ENCODE measurements around the gene ARSB. TPM values are rescaled to one million over a fixed set of nuclear protein-coding genes. Genes with fewer than 3 reads are reported as not detected.

ARSB gene
- total RNA-seq, 1 experiment from 2014 or later: 8.4 TPM

- DNase-seq: no peak
- no peak overlapping the region for H3K4me3 ChIP-seq
- no peaks in the 10 kb centered on the region for H3K4me1 ChIP-seq (replicated peaks; ENCODE audit: insufficient read depth)
- H3K27ac ChIP-seq: no peak overlapping the region
- no peaks in the 10 kb centered on the region for H3K36me3 ChIP-seq (ENCODE audit: low read depth)
- ChIA-PET POLR2A (ENCODE audit: unreplicated experiment) (interaction anchor here (0.7 kb wide), 1 partner anchor 43 kb away, joined by 6 read pairs; no protein-coding TSS in a partner anchor), CTCF (no interaction called here)
- no peak overlapping the region for H2AFZ ChIP-seq
- no peaks in the 10 kb centered on the region for H3F3A ChIP-seq (ENCODE audit: insufficient read depth, low read depth)
- no peaks in the 10 kb centered on the region for H4K20me1 ChIP-seq (ENCODE audit: insufficient read depth)
- intact Hi-C loops (cut with micrococcal nuclease; ENCODE audit: unreplicated experiment): no loop called here
- H3K9me3 ChIP-seq (ENCODE audit: insufficient read depth, low read depth): no peaks in the 10 kb centered on the region
- BruUV-seq (replicated peaks): no TSS peak
- TF ChIP-seq EZH2 (IDR thresholded peaks at IDR 0.05; ENCODE audit: low read depth): no peak
- no peak for TF ChIP-seq CTCF (conservative IDR thresholded peaks at IDR 0.05)
- H3K9me2 ChIP-seq (ENCODE audit: insufficient read depth): no peaks in the 10 kb centered on the region
- no peak overlapping the region for H3K4me2 ChIP-seq
- no peaks in the 10 kb centered on the region for H3K79me2 ChIP-seq (ENCODE audit: low read depth)
- H3K27me3 ChIP-seq (ENCODE audit: insufficient read depth, low read depth): no peaks in the 10 kb centered on the region
These were observed 76.7 kb downstream of the ARSB start for GRCh38 chr5:78908173-78909061.

GRCh38 chr5:78907255-78907891 is 77.7 kb downstream of the ARSB start:
- no peaks in the 10 kb centered on the region for H3F3A ChIP-seq (ENCODE audit: insufficient read depth, low read depth)
- H4K20me1 ChIP-seq (ENCODE audit: insufficient read depth): no peaks in the 10 kb centered on the region
- no peak overlapping the region for H3K4me2 ChIP-seq
- H3K36me3 ChIP-seq (ENCODE audit: low read depth): no peaks in the 10 kb centered on the region
- no peaks in the 10 kb centered on the region for H3K9me2 ChIP-seq (ENCODE audit: insufficient read depth)
- H2AFZ ChIP-seq: no peak overlapping the region
- intact Hi-C loops (cut with micrococcal nuclease; ENCODE audit: unreplicated experiment): no loop called here
- no peak overlapping the region for H3K4me3 ChIP-seq
- H3K27me3 ChIP-seq (ENCODE audit: insufficient read depth, low read depth): no peaks in the 10 kb centered on the region
- ChIA-PET POLR2A (ENCODE audit: unreplicated experiment) (no interaction called here), CTCF (no interaction called here)
- no peak overlapping the region for H3K27ac ChIP-seq
- BruUV-seq (replicated peaks): no TSS peak
- no peaks in the 10 kb centered on the region for H3K79me2 ChIP-seq (ENCODE audit: low read depth)
- no peaks in the 10 kb centered on the region for H3K9me3 ChIP-seq (ENCODE audit: insufficient read depth, low read depth)
- TF ChIP-seq CTCF (conservative IDR thresholded peaks at IDR 0.05) (no peak), EZH2 (IDR thresholded peaks at IDR 0.05; ENCODE audit: low read depth) (no peak)
- no peak for DNase-seq
- H3K4me1 ChIP-seq (replicated peaks; ENCODE audit: insufficient read depth): no peaks in the 10 kb centered on the region

DNA sequence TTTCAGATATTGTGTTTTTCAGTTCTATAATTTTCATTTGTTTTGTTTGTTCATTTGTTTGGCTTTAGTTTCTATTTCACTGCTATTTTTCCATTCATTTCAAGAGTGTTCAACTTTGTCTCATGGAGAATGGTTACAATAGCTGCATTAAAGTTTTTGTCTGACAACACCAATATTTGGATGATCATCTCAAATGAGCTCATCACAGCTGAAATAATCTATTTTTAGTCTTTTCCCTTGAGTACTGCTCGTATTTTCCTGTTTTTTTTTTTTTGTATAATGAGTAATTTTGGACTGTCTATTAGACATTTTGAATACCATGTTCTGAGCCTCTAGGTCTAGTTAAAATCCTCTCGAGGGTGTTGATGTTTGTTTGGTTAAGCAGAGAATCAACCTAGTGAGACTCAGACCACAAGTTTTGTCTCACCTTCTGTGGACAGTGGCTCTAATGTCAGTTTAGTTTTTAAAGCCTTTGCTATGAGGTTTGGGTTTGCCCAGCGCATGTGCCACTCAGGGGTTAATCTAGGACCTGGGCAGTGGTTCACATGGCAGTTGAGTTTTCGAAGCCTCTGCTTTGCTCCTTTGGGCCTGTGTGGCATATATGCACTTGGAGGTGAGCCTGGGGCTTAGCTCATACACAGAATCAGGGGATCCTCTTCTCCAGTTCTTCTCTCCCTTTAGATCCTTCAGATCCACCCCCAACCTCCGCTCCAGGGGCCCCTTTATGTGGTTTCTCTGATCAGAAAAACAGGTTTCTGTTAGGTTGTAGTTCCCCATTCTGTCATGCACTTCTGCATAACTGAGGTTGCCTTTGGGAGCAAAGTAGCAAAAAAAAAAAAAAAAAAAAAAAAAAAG is 79.8 kb downstream of the ARSB start:
- POLR2A ChIA-PET (ENCODE audit: unreplicated experiment): no interaction called here
- BruUV-seq (replicated peaks): no TSS peak

More for the DNA sequence above, 79.8 kb downstream of the ARSB start:
- Histone ChIP-seq H3F3A (ENCODE audit: insufficient read depth, low read depth) (no peaks in the 10 kb centered on the region), H2AFZ (no peak overlapping the region), H3K27me3 (ENCODE audit: insufficient read depth, low read depth) (no peaks in the 10 kb centered on the region), H3K4me3 (no peak overlapping the region), H3K4me1 (replicated peaks; ENCODE audit: insufficient read depth) (no peaks in the 10 kb centered on the region), H3K36me3 (ENCODE audit: low read depth) (no peaks in the 10 kb centered on the region), H3K27ac (no peak overlapping the region), H4K20me1 (ENCODE audit: insufficient read depth) (no peaks in the 10 kb centered on the region), H3K9me3 (ENCODE audit: insufficient read depth, low read depth) (no peaks in the 10 kb centered on the region), H3K9me2 (ENCODE audit: insufficient read depth) (no peaks in the 10 kb centered on the region), H3K79me2 (ENCODE audit: low read depth) (no peaks in the 10 kb centered on the region), H3K4me2 (no peak overlapping the region)
- DNase-seq: no peak
- no peak for TF ChIP-seq EZH2 (IDR thresholded peaks at IDR 0.05; ENCODE audit: low read depth)
- no peak for TF ChIP-seq CTCF (conservative IDR thresholded peaks at IDR 0.05)
- CTCF ChIA-PET: no interaction called here
- intact Hi-C loops (cut with micrococcal nuclease; ENCODE audit: unreplicated experiment): no loop called here

All from PC-9 (cell line).